B cell (primary cell): ENCODE results near the gene MYCN. TPM values are rescaled to one million over a fixed set of nuclear protein-coding genes. Genes with fewer than 3 reads are reported as not detected.
"Not testable (repeated sequence)": the region's sequence is repeated elsewhere in the genome, so short reads cannot be mapped to it uniquely, and the experiment has no call there.

Experiments
- ATAC-seq: fragments of 200-7000 bp; cut with Tn5 transposase; one replicate; pipeline ENCODE4 v1.10.0; 2021; ENCODE audit warnings: low read depth, mild to moderate bottlenecking, moderate number of reproducible peaks, moderate library complexity
- CTCF ChIA-PET: fragments of 350-600 bp; sonication (Branson Sonifier 250); formaldehyde crosslinking; loops from one replicate; lab custom pipeline; 2021; ENCODE audit warnings: antibody characterized with exemption, inconsistent platforms; lab: Charles Lee
- POLR2A ChIA-PET: fragments of 350-600 bp; sonication (Branson Sonifier 250); formaldehyde crosslinking; loops from one replicate; lab custom pipeline; 2021; ENCODE audit warnings: antibody characterized with exemption; lab: Charles Lee
- DNase-seq: peaks from one replicate; pipeline ENCODE4 v3.0.0; 2013
- H2AFZ ChIP-seq: 2 replicates; pipeline ENCODE4 v1.6.1; 2012; ENCODE audit warnings: mild to moderate bottlenecking, low read depth, low read length; ENCODE audit not compliant: insufficient read depth, poor library complexity, severe bottlenecking
- H3K27ac ChIP-seq, 2 donors: 1 replicate in 1 of 2; 2 replicates in 1 of 2; pipeline ENCODE4 v1.5.1; 2012 to 2013; ENCODE audit warnings: low read length in 2 of 2, mild to moderate bottlenecking in 2 of 2, moderate library complexity in 1 of 2
- H3K27me3 ChIP-seq, 4 experiments: fragments of 200-600 bp in 1 of 4; sonication (generic) in 1 of 4; replicated peaks in 1 of 4; 1 replicate in 2 of 4; 2 replicates in 2 of 4; pipeline versions ENCODE4 v1.6.1 to v1.7.0; 2013 to 2016; ENCODE audit warnings: low read length in 3 of 4, mild to moderate bottlenecking in 2 of 4, mixed read lengths in 1 of 4, moderate library complexity in 1 of 4; ENCODE audit not compliant: insufficient read depth in 4 of 4, control insufficient read depth in 3 of 4; ENCODE audit errors: control extremely low read depth in 1 of 4
- H3K36me3 ChIP-seq, 2 experiments: replicated peaks in 1 of 2; 1 replicate in 1 of 2; 2 replicates in 1 of 2; pipeline versions ENCODE4 v1.6.1 to v1.7.1; 2013; ENCODE audit warnings: low read length in 1 of 2; ENCODE audit not compliant: insufficient read depth in 2 of 2, control insufficient read depth in 1 of 2; ENCODE audit errors: control extremely low read depth in 1 of 2, extremely low read depth in 1 of 2
- H3K4me1 ChIP-seq, 2 donors: fragments of 200-600 bp in 1 of 2; sonication (generic) in 1 of 2; 1 replicate in 1 of 2; 2 replicates in 1 of 2; pipeline versions ENCODE4 v1.5.1 to v1.6.1; 2013 to 2017; ENCODE audit warnings: low read length in 2 of 2; ENCODE audit not compliant: control insufficient read depth in 2 of 2, insufficient read depth in 2 of 2
- H3K4me2 ChIP-seq: replicated peaks from 2 replicates; pipeline ENCODE3; 2012; ENCODE audit warnings: mild to moderate bottlenecking, low read depth, low read length; ENCODE audit not compliant: poor library complexity, severe bottlenecking
- H3K4me3 ChIP-seq, 5 experiments: fragments of 200-600 bp in 1 of 5; sonication (generic) in 1 of 5; 1 replicate in 3 of 5; 2 replicates in 2 of 5; pipeline versions ENCODE4 v1.5.1 to v1.7.0; 2011 to 2016; ENCODE audit warnings: low read length in 4 of 5, mild to moderate bottlenecking in 4 of 5, low read depth in 2 of 5, control low read depth in 1 of 5, moderate library complexity in 1 of 5; ENCODE audit not compliant: insufficient read depth in 1 of 5; ENCODE audit errors: control extremely low read depth in 1 of 5, extremely low read depth in 1 of 5
- H3K79me2 ChIP-seq: fragments of 200-600 bp; sonication (generic); one replicate; pipeline ENCODE4 v1.6.0; 2016; ENCODE audit warnings: low read length; ENCODE audit not compliant: control insufficient read depth, insufficient read depth
- H3K9ac ChIP-seq: fragments of 200-600 bp; sonication (generic); 2 replicates; pipeline ENCODE4 v1.6.1; 2017; ENCODE audit warnings: mild to moderate bottlenecking, low read length, moderate library complexity
- H3K9me3 ChIP-seq, 3 donors: one replicate each; pipeline versions ENCODE4 v1.6.1 to v1.7.1; 2013; ENCODE audit warnings: low read length in 2 of 3; ENCODE audit not compliant: control insufficient read depth in 2 of 3, insufficient read depth in 1 of 3; ENCODE audit errors: control extremely low read depth in 1 of 3
- H4K20me1 ChIP-seq: 2 replicates; pipeline ENCODE4 v1.6.0; 2012; ENCODE audit warnings: mild to moderate bottlenecking, low read length; ENCODE audit not compliant: insufficient read depth, control insufficient read depth, poor library complexity, severe bottlenecking
- H3K27ac Mint-ChIP-seq: one replicate; pipeline ENCODE4 v1.8.0; 2021; ENCODE audit warnings: mixed read lengths
- H3K27me3 Mint-ChIP-seq: one replicate; pipeline ENCODE4 v1.8.0; 2021; ENCODE audit warnings: mixed read lengths
- H3K4me1 Mint-ChIP-seq: one replicate; pipeline ENCODE4 v1.8.0; 2021; ENCODE audit warnings: mixed read lengths
- H3K4me3 Mint-ChIP-seq: one replicate; pipeline ENCODE4 v1.8.0; 2021; ENCODE audit warnings: mixed read lengths
- H3K9me3 Mint-ChIP-seq: one replicate; pipeline ENCODE4 v1.8.0; 2022; ENCODE audit warnings: mixed read lengths; ENCODE audit not compliant: insufficient read depth
- EZH2 ChIP-seq: IDR thresholded peaks from 2 replicates; pipeline ENCODE4 v1.6.1; 2012; ENCODE audit warnings: borderline replicate concordance, low read depth, mild to moderate bottlenecking, moderate library complexity, low read length; ENCODE audit not compliant: insufficient read depth, poor library complexity, severe bottlenecking
- WGBS: methylation state at CpG from one replicate; pipeline ENCODE4 v1.1.5; 2013; ENCODE audit warnings: missing lambda C conversion rate; ENCODE audit not compliant: insufficient coverage; 5-methylcytosine and 5-hydroxymethylcytosine counted together
- intact Hi-C: fragments of 100-400 bp; cut with micrococcal nuclease; formaldehyde crosslinking; loops from one replicate; pipeline ENCODE4 v1.10.0; 2022
- polyA plus RNA-seq: library from polyadenylated mRNA; depleted of rRNA; stranded (reverse); fragments of >200 nt; gene quantifications from 2 replicates; pipeline ENCODE4 v1.2.3, GENCODE V29; 2012
- total RNA-seq, 2 donors: library from RNA; stranded (reverse); fragments of 120-200 nt in 1 of 2; gene quantifications; 1 replicate in 1 of 2; 2 replicates in 1 of 2; pipeline versions ENCODE4 v1.2.3 to v1.2.4, GENCODE V29; 2013 to 2022
- TF ChIP-seq, protein P1 (sequence below): fragments of 200-600 bp; IDR thresholded peaks from one replicate; pipeline ENCODE4 v1.8.0; 2022; ENCODE audit warnings: antibody characterized with exemption, mild to moderate bottlenecking

The MYCN gene
- total and polyA plus RNA-seq, 2 donors (not counting 1 experiment from before 2014, with no cell fraction given): not detected

- POLR2A ChIA-PET: no interaction called here
- H3K4me3 Mint-ChIP-seq: no peak overlapping the region
- H3K79me2 ChIP-seq: no peaks in the 10 kb centered on the region
- no peaks in the 10 kb centered on the region for H3K4me1 ChIP-seq
- peaks cover 28% of the 10 kb centered on the region for H3K27me3 Mint-ChIP-seq
- 89% methylated on average over 3 of the region's 5 CpGs for WGBS
- no peaks in the 10 kb centered on the region for H3K9me3 Mint-ChIP-seq
- no peak overlapping the region for H3K27ac Mint-ChIP-seq
- H3K4me3 ChIP-seq: no peak overlapping the region
- no peak overlapping the region for H2AFZ ChIP-seq
- ATAC-seq (no peak), DNase-seq (no peak)
- CTCF ChIA-PET: no interaction called here
- H3K27ac ChIP-seq: no peak overlapping the region
- no peak overlapping the region for H3K9ac ChIP-seq
- no peaks in the 10 kb centered on the region for H3K36me3 ChIP-seq
- no peaks in the 10 kb centered on the region for H3K9me3 ChIP-seq
- no peak overlapping the region for H3K4me2 ChIP-seq
- TF ChIP-seq, protein P1, sequence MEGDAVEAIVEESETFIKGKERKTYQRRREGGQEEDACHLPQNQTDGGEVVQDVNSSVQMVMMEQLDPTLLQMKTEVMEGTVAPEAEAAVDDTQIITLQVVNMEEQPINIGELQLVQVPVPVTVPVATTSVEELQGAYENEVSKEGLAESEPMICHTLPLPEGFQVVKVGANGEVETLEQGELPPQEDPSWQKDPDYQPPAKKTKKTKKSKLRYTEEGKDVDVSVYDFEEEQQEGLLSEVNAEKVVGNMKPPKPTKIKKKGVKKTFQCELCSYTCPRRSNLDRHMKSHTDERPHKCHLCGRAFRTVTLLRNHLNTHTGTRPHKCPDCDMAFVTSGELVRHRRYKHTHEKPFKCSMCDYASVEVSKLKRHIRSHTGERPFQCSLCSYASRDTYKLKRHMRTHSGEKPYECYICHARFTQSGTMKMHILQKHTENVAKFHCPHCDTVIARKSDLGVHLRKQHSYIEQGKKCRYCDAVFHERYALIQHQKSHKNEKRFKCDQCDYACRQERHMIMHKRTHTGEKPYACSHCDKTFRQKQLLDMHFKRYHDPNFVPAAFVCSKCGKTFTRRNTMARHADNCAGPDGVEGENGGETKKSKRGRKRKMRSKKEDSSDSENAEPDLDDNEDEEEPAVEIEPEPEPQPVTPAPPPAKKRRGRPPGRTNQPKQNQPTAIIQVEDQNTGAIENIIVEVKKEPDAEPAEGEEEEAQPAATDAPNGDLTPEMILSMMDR: no peak
- TF ChIP-seq EZH2: no peak
- intact Hi-C loops: no loop called here
- no peaks in the 10 kb centered on the region for H4K20me1 ChIP-seq
- H3K4me1 Mint-ChIP-seq: no peaks in the 10 kb centered on the region
- peaks cover 0 to 8% (median under 1%) of the 10 kb centered on the region in 4 experiments for H3K27me3 ChIP-seq
Observed at GRCh38 chr2:15949551-15949950, 9.2 kb downstream of the MYCN start.

GRCh38 chr2:15950088-15950952, 10.0 kb downstream of the MYCN start:
- no peak for TF ChIP-seq EZH2
- TF ChIP-seq, protein P1: no peak

DNA sequence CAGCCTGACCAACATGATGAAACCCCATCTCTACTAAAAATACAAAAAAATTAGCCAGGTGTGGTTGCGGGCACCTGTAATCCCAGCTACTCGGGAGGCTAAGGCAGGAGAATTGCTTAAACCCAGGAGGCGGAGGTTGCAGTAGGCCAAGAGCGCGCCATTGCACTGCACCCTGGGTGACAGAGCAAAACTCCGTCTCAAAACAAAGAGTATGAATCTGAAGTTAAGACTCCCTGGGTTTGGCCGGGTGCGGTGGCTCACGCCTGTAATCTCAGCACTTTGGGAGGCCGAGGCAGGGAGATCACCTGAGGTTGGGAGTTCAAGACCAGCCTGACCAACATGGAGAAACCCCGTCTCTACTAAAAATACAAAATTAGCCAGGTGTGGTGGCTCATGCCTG, 11.6 kb downstream of the MYCN start:
- H3K9me3 Mint-ChIP-seq, H2AFZ ChIP-seq, H3K4me3 Mint-ChIP-seq, H3K4me3 ChIP-seq, H3K27me3 ChIP-seq, H3K4me1 Mint-ChIP-seq, H3K27ac Mint-ChIP-seq, H3K79me2 ChIP-seq, H3K9me3 ChIP-seq, H4K20me1 ChIP-seq, H3K4me1 ChIP-seq, H3K4me2 ChIP-seq, H3K9ac ChIP-seq, POLR2A ChIA-PET, ATAC-seq, H3K36me3 ChIP-seq, DNase-seq, intact Hi-C loops, H3K27ac ChIP-seq, CTCF ChIA-PET: not testable (repeated sequence)
- peaks cover 19% of the 10 kb centered on the region for H3K27me3 Mint-ChIP-seq
- WGBS: 100% methylated on average over 9 of the region's 11 CpGs

More at GRCh38 chr2:15950088-15950952, 10.0 kb downstream of the MYCN start:
- WGBS: 95% methylated on average over 4 of the region's 5 CpGs
- H3K9me3 Mint-ChIP-seq: no peaks in the 10 kb centered on the region
- ChIA-PET CTCF (no interaction called here), POLR2A (no interaction called here)
- no peaks in the 10 kb centered on the region for H3K9me3 ChIP-seq
- H3K36me3 ChIP-seq: no peaks in the 10 kb centered on the region
- H3K27ac ChIP-seq: no peak overlapping the region
- no peak overlapping the region for H3K4me3 ChIP-seq
- no peaks in the 10 kb centered on the region for H3K79me2 ChIP-seq
- no peak overlapping the region for H3K4me2 ChIP-seq
- H3K4me3 Mint-ChIP-seq: no peak overlapping the region
- no peaks in the 10 kb centered on the region for H4K20me1 ChIP-seq
- peaks cover 0 to 8% (median 0%) of the 10 kb centered on the region in 4 experiments for H3K27me3 ChIP-seq
- H2AFZ ChIP-seq: no peak overlapping the region
- H3K27ac Mint-ChIP-seq: no peak overlapping the region
- H3K9ac ChIP-seq: no peak overlapping the region
- no peaks in the 10 kb centered on the region for H3K4me1 Mint-ChIP-seq
- ATAC-seq: no peak
- DNase-seq: no peak
- H3K27me3 Mint-ChIP-seq: peaks cover 26% of the 10 kb centered on the region
- intact Hi-C loops: no loop called here
- H3K4me1 ChIP-seq: no peaks in the 10 kb centered on the region
